IgD-negative memory B cell (primary cell): ENCODE results near the gene SSC4D. TPM values are rescaled to one million over a fixed set of nuclear protein-coding genes. Genes with fewer than 3 reads are reported as not detected.
A peak's percentile ranks its signal among the peaks of the same experiment; 100 is the strongest.
"Not testable (repeated sequence)": the region's sequence is repeated elsewhere in the genome, so short reads cannot be mapped to it uniquely, and the experiment has no call there.

Experiments
- H3K27ac Mint-ChIP-seq, 3 donors: one replicate each; pipeline ENCODE4 v1.8.0; 2020 to 2022; ENCODE audit warnings: mild to moderate bottlenecking in 3 of 3, mixed read lengths in 3 of 3, moderate library complexity in 1 of 3
- H3K27me3 Mint-ChIP-seq: one replicate; pipeline ENCODE4 v1.8.0; 2021; ENCODE audit warnings: mixed read lengths
- H3K36me3 Mint-ChIP-seq: one replicate; pipeline ENCODE4 v1.8.0; 2020; ENCODE audit warnings: mild to moderate bottlenecking, mixed read lengths
- H3K4me1 Mint-ChIP-seq, 3 donors: one replicate each; pipeline ENCODE4 v1.8.0; 2020 to 2022; ENCODE audit warnings: mixed read lengths in 3 of 3, mild to moderate bottlenecking in 1 of 3
- H3K4me3 Mint-ChIP-seq, 4 donors: one replicate each; pipeline ENCODE4 v1.8.0; 2020 to 2022; ENCODE audit warnings: mild to moderate bottlenecking in 4 of 4, mixed read lengths in 4 of 4, moderate library complexity in 3 of 4
- H3K9me3 Mint-ChIP-seq, 3 donors: one replicate each; pipeline ENCODE4 v1.8.0; 2020 to 2021; ENCODE audit warnings: mixed read lengths in 3 of 3, mild to moderate bottlenecking in 1 of 3
- polyA plus RNA-seq: library from polyadenylated mRNA; unstranded; fragments of 300-500 nt; fragmentation: Illumina TruSeq; gene quantifications from one replicate; pipeline ENCODE4 v1.2.3, GENCODE V29; 2021

Gene SSC4D
- not detected for polyA plus RNA-seq

- no peaks in the 10 kb centered on the region for H3K9me3 Mint-ChIP-seq
- H3K4me1 Mint-ChIP-seq: peaks cover 0 to 2% (median 0%) of the 10 kb centered on the region in 3 donors
- H3K27me3 Mint-ChIP-seq: no peaks in the 10 kb centered on the region
- H3K27ac Mint-ChIP-seq: no peak within 1 kb of the TSS
- H3K4me3 Mint-ChIP-seq: no peak within 1 kb of the TSS
- peaks cover 3% of the 10 kb centered on the region for H3K36me3 Mint-ChIP-seq
These were observed at the start of gene SSC4D for GRCh38 chr7:76409537-76409936. Gene SSC4D (minus strand): TSS chr7:76409697. CDS start chr7:76404439, 5,258 bp downstream.

GRCh38 chr7:76458504-76458903 is 49.0 kb upstream of the SSC4D start:
- H3K9me3 Mint-ChIP-seq, H3K27ac Mint-ChIP-seq, H3K4me3 Mint-ChIP-seq, H3K27me3 Mint-ChIP-seq, H3K36me3 Mint-ChIP-seq, H3K4me1 Mint-ChIP-seq: not testable (repeated sequence)

DNA sequence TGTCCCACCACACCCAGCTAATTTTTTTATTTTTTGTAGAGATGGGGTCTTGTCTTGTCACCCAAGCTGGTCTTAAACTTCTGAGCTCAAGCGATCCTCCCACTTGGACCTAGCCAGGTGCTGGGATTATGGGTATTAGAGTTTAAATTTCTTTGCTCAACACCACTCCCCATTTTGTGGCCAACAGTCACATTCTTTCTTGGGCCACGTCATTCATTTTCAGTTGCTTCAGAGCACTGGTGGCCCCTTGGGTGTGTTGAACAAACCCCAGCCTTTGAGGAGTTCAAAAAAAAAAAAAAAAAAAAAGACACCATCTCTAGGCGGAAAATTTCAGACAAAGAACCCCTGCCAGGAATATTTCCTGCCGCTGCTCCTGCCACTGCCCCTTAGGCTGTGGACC is 47.5 kb upstream of the SSC4D start:
- not testable (repeated sequence) for H3K27me3 Mint-ChIP-seq, H3K9me3 Mint-ChIP-seq, H3K36me3 Mint-ChIP-seq, H3K4me3 Mint-ChIP-seq, H3K27ac Mint-ChIP-seq, H3K4me1 Mint-ChIP-seq

- H3K4me1 Mint-ChIP-seq, H3K36me3 Mint-ChIP-seq, H3K27ac Mint-ChIP-seq, H3K9me3 Mint-ChIP-seq, H3K27me3 Mint-ChIP-seq: not testable (repeated sequence)
- peak overlapping the region in 2 of 4 donors; percentile 47 to 81 for H3K4me3 Mint-ChIP-seq
These were observed 36.1 kb upstream of the SSC4D start for GRCh38 chr7:76445577-76446008.

GRCh38 chr7:76443846-76444245 is 34.3 kb upstream of the SSC4D start:
- H3K4me1 Mint-ChIP-seq, H3K27me3 Mint-ChIP-seq, H3K9me3 Mint-ChIP-seq, H3K4me3 Mint-ChIP-seq, H3K27ac Mint-ChIP-seq, H3K36me3 Mint-ChIP-seq: not testable (repeated sequence)

GRCh38 chr7:76442664-76443446 is 33.4 kb upstream of the SSC4D start:
- not testable (repeated sequence) for H3K9me3 Mint-ChIP-seq, H3K27ac Mint-ChIP-seq, H3K4me1 Mint-ChIP-seq, H3K27me3 Mint-ChIP-seq, H3K36me3 Mint-ChIP-seq, H3K4me3 Mint-ChIP-seq

GRCh38 chr7:76441792-76442191 is 32.3 kb upstream of the SSC4D start:
- not testable (repeated sequence) for H3K4me3 Mint-ChIP-seq, H3K27me3 Mint-ChIP-seq, H3K36me3 Mint-ChIP-seq, H3K27ac Mint-ChIP-seq, H3K9me3 Mint-ChIP-seq, H3K4me1 Mint-ChIP-seq

DNA sequence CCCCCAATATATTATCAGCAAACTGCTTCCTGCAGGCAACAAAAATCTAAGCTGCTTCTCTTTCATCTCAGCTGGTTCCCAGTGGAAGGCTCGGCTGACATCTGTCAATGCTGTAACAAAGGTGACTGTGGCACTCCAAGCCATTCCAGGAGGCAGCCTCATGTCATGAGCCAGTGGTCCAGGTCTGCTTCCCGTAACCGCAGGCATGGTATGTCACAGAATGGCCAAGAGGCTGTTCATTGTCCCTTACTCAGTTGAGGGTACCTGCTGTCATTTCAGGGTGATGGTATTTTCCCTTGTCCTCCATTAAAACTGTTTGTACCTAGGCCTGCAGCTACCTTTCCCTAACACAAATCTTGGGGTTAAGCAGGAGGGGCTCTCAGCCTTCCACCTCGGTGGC is 30.9 kb upstream of the SSC4D start:
- not testable (repeated sequence) for H3K36me3 Mint-ChIP-seq, H3K9me3 Mint-ChIP-seq, H3K27me3 Mint-ChIP-seq, H3K4me1 Mint-ChIP-seq, H3K27ac Mint-ChIP-seq
- peak overlapping the region in 1 of 4 donors; percentile 7 for H3K4me3 Mint-ChIP-seq

- H3K9me3 Mint-ChIP-seq, H3K27ac Mint-ChIP-seq, H3K4me3 Mint-ChIP-seq, H3K4me1 Mint-ChIP-seq, H3K27me3 Mint-ChIP-seq, H3K36me3 Mint-ChIP-seq: not testable (repeated sequence)
These were observed 29.8 kb upstream of the SSC4D start for GRCh38 chr7:76439120-76439888.

- not testable (repeated sequence) for H3K4me3 Mint-ChIP-seq, H3K9me3 Mint-ChIP-seq, H3K4me1 Mint-ChIP-seq, H3K27me3 Mint-ChIP-seq, H3K36me3 Mint-ChIP-seq
- peak overlapping the region in 1 of 3 donors; percentile 31 for H3K27ac Mint-ChIP-seq
These were observed 28.4 kb upstream of the SSC4D start for GRCh38 chr7:76437873-76438272.

DNA sequence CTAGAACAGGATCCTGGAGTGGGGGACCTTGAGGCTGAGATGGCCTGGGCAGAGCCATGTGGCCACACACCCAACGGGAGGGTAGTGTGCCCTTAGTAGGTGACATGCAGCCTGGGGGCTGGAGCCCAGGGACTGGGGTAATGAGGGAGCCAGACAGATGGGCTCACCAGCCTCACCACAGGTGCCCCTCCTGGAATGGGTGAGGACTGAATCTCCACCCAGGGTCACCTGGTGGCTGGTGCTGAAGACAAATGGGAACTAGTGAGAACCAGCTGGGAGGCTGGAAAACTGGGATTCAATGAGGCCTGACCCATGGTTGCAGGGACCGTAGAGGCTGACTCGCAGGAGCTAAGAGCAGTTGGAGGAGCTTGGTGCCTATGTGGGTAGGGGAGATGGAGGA is 21.3 kb upstream of the SSC4D start:
- Mint-ChIP-seq H3K36me3 (no peaks in the 10 kb centered on the region), H3K4me3 (peak overlapping the region in 1 of 4 donors; percentile 43), H3K4me1 (peaks cover 0 to 2% (median 1%) of the 10 kb centered on the region in 3 donors), H3K27ac (no peak overlapping the region), H3K27me3 (no peaks in the 10 kb centered on the region), H3K9me3 (no peaks in the 10 kb centered on the region)

- Mint-ChIP-seq H3K4me3 (no peak overlapping the region), H3K27ac (no peak overlapping the region), H3K27me3 (no peaks in the 10 kb centered on the region), H3K36me3 (no peaks in the 10 kb centered on the region), H3K4me1 (peaks cover 0 to 2% (median 1%) of the 10 kb centered on the region in 3 donors), H3K9me3 (no peaks in the 10 kb centered on the region)
These were observed 20.7 kb upstream of the SSC4D start for GRCh38 chr7:76430211-76430610.

DNA sequence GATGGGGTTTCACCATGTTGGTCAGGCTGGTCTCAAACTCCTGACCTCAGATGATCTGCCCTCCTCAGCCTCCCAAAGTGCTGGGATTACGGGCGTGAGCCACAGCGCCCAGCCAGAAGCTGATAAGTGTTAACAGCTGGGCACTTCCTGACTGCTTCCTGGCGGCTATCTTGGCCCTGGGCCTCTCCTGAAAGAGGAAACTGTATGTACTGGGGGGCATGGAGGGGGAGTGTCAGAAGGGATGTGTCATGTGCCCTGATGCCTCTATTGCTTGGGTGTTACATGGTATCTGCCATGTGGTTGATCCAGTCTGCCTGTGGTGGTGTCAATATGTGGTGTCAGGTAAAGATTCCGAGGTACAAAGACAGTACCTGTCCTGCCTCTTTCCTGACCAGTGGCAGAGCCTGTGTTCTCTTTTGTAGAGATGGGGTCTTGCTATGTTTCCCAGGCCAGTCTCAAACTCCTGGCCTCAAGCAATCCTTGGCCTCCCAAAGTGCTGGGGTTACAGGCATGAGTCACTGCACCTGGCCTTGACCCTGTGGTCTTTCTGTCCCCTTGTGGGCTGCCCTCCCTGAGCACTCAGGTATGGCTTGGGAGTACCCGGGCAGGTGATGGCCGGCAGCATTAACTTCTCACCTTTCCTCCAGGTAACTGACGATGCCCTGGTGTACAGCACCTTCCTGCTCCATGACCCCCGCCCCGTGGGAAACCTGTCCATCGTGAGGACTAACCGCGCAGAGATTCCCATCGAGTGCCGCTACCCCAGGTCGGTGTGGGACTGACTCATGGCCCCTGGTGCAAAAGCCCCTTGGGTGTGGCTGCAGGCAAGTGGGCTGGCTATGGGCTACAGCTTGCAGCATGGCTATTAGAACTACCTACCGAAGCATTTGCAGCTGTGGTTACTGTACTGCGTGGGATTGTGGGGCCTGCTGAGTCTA is 19.6 kb upstream of the SSC4D start:
- no peak overlapping the region for H3K27ac Mint-ChIP-seq
- no peaks in the 10 kb centered on the region for H3K27me3 Mint-ChIP-seq
- peaks cover 0 to 9% (median 9%) of the 10 kb centered on the region in 3 donors for H3K4me1 Mint-ChIP-seq

GRCh38 chr7:76428149-76428823 is 18.8 kb upstream of the SSC4D start:
- Mint-ChIP-seq H3K9me3 (no peaks in the 10 kb centered on the region), H3K27ac (no peak overlapping the region), H3K36me3 (no peaks in the 10 kb centered on the region), H3K4me1 (peaks cover 0 to 12% (median 9%) of the 10 kb centered on the region in 3 donors), H3K4me3 (no peak overlapping the region), H3K27me3 (no peaks in the 10 kb centered on the region)

More for the DNA sequence above, 19.6 kb upstream of the SSC4D start:
- Mint-ChIP-seq H3K9me3 (no peaks in the 10 kb centered on the region), H3K36me3 (no peaks in the 10 kb centered on the region), H3K4me3 (no peak overlapping the region)

GRCh38 chr7:76427635-76428034 is 18.1 kb upstream of the SSC4D start:
- Mint-ChIP-seq H3K36me3 (no peaks in the 10 kb centered on the region), H3K27me3 (peaks cover 4% of the 10 kb centered on the region), H3K4me3 (no peak overlapping the region), H3K9me3 (no peaks in the 10 kb centered on the region), H3K27ac (no peak overlapping the region), H3K4me1 (peaks cover 0 to 12% (median 9%) of the 10 kb centered on the region in 3 donors)
